ENCODE data around the gene RNF135.
"Not testable (repeated sequence)": the region's sequence is repeated elsewhere in the genome, so short reads cannot be mapped to it uniquely, and the experiment has no call there.

The RNF135 gene

GRCh38 chr17:31003225-31003866 lies 32.5 kb downstream of the RNF135 start:
- DNase-seq (ENCODE audit: low spot score) = no peak

GRCh38 chr17:31004160-31004559 lies 33.3 kb downstream of the RNF135 start:
- no peak for DNase-seq (ENCODE audit: low spot score)

- DNase-seq (ENCODE audit: low spot score) = no peak
Observed at GRCh38 chr17:31007695-31008373, 37.0 kb downstream of the RNF135 start.

DNA sequence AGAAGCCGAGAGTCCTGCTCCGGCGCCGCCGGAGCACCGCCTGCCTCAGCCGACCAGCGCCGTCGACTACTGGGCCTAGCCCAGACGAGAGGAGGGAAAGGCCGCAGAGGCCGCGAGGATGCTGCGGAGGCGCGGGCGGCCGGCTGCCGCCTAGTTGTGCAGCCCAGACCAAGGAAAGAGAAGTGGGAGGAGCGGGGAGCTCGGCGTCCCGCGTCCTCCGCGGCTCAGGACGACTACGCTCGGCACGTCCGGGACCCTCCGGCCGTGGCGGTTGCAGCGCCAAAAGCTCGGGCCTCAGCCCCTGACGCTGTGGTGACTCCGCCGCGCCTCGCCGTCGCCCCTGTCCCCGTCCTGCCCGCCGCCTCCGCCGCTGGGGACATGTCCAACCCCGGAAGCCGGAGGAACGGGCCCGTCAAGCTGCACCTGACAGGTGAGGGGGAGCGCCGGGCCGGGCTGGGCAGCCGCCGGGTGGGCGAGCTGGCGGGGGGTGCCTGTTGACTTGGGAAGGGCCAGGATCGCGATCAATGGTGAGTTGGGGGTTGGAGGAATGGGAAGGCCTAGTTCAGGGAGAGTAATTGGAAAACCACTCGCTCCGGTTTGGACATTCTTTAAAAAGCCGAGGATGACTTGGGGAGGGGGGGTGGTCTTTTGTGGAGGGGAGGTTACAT lies 37.7 kb downstream of the RNF135 start:
- peak; percentile 78 for DNase-seq (ENCODE audit: low spot score)

GRCh38 chr17:31009042-31009702 lies 38.3 kb downstream of the RNF135 start:
- DNase-seq (ENCODE audit: low spot score) = peak; percentile 22

DNA sequence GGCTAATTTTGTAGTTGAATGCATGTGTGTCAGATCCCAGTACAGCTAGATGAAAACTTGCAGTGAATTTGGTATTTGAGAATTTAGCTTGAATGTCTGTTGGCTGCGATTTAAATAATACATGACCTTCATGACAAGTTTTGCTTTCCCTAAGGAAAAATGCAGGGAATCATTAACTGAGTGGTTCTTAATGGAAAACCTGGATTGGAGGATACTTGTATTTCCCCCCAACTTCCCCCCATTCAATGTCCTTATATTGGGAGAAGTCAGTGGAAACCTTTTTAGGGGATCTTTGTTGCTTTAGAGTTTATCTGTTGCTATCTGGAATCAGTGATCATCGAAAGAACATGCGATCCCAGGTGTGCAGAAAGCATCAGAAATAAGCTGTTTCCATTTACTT lies 39.2 kb downstream of the RNF135 start:
- DNase-seq (ENCODE audit: low spot score) = not testable (repeated sequence)

DNA sequence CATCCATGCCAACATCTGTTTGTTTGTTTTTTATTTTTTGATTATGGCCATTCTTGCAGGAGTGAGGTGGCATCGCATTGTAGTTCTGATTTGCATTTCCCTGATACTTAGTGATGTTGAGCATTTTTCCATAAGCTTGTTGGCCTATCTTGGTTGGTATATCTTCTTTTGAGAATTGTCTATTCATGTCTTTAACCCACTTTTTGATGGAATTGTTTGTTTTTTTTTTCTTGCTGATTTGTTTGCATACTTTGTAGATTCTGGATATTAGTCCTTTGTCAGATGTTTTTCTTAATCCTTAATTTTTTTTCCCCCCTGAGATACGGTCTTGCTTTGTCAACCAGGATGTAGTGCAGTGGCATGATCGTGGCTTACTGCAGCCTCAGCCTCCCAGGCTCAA lies 43.0 kb downstream of the RNF135 start:
- no peak for DNase-seq (ENCODE audit: low spot score)

GRCh38 chr17:31015639-31016038 lies 44.8 kb downstream of the RNF135 start:
- no peak for DNase-seq (ENCODE audit: low spot score)

DNA sequence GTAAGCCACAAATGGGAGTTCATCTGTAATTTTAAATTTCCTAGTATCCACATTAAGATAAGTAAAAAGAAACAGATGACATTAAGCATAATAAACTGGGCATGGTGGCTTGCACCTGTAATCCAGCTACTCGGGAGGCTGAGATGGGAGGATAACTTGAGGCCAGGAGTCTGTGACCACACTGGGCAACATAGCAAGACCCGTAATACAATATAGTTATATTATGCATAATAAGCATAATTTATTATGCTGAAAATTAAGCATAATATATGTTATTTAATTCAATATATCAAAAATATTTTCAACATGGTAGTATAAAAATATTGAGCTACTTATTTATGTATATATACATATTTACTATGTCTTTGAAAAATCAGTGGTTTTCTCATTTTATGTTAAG lies 48.2 kb downstream of the RNF135 start:
- no peak for DNase-seq (ENCODE audit: low spot score)

GRCh38 chr17:31023171-31023570 lies 52.3 kb downstream of the RNF135 start:
- DNase-seq (ENCODE audit: low spot score) = not testable (repeated sequence)

GRCh38 chr17:31031841-31032240 lies 61.0 kb downstream of the RNF135 start:
- DNase-seq (ENCODE audit: low spot score) = no peak

- not testable (repeated sequence) for DNase-seq (ENCODE audit: low spot score)
Observed at GRCh38 chr17:31035611-31036010, 64.8 kb downstream of the RNF135 start.

DNA sequence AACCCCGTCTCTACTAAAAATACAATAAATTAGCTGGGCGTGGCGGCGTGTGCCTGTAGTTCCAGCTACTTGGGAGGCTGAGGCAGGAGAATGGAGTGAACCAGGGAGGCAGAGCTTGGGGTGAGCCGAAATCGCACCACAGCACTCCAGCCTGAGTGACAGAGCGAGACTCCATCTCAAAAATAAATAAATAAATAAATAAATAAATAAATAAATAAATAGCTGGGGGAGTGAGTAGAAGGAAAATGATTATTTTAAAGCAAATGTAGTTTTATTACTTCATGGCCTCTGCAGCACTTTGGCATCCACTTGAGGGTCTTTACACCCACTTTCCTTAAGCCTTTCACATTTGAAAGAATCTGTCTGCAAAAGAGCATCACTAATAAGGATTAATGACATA lies 70.0 kb downstream of the RNF135 start:
- DNase-seq (ENCODE audit: low spot score) = not testable (repeated sequence)

DNA sequence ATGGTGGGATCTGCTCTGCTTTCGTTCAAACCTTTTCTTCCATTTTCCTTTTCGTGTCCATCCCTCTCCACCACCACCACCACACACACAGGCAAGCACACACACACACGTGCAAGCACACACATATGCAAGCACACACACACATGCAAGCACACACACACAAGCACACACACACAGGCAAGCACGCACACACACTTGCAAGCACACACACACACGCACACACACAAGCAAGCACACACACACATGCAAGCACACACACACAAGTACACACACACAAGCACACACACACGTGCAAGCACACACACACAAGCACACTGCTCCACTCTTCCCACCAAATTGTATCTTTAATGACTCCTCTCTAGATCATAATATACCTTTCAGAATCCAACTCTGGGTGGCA lies 71.5 kb downstream of the RNF135 start:
- DNase-seq (ENCODE audit: low spot score) = not testable (repeated sequence)

GRCh38 chr17:31046856-31047425 lies 76.1 kb downstream of the RNF135 start:
- DNase-seq (ENCODE audit: low spot score) = not testable (repeated sequence)

DNA sequence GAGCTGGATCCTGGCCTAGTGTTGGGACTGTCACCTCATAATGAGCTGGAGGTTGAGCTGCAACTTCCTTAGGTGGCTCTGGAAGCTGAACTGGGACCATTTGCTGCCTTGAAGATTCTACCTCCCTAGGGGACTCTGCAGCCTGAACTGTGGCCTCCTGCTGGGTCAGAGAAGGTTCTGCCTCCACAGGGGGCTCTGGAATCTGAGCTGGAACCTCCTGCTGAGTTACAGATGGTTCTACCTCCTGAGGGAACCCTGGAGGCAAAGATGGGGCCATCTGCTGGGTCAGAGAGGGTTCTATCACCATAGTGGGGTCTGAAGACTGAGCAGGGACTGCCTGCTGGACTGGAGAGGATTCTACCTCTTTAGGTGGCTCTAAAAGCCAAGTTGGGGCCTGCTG lies 77.3 kb downstream of the RNF135 start:
- DNase-seq (ENCODE audit: low spot score) = no peak

GRCh38 chr17:31048780-31049179 lies 77.9 kb downstream of the RNF135 start:
- no peak for DNase-seq (ENCODE audit: low spot score)

Data from AG20443 (cell line).